GM19438 (cell line): ENCODE measurements around the gene HIP1R.
"Not testable (repeated sequence)": the region's sequence is repeated elsewhere in the genome, so short reads cannot be mapped to it uniquely, and the experiment has no call there.

Experiments used
- ATAC-seq: cut with Tn5 transposase; IDR thresholded peaks from one replicate; pipeline ENCODE4 v1.9.1; 2021; ENCODE audit warnings: low read depth; ENCODE audit not compliant: unreplicated experiment

HIP1R gene

DNA sequence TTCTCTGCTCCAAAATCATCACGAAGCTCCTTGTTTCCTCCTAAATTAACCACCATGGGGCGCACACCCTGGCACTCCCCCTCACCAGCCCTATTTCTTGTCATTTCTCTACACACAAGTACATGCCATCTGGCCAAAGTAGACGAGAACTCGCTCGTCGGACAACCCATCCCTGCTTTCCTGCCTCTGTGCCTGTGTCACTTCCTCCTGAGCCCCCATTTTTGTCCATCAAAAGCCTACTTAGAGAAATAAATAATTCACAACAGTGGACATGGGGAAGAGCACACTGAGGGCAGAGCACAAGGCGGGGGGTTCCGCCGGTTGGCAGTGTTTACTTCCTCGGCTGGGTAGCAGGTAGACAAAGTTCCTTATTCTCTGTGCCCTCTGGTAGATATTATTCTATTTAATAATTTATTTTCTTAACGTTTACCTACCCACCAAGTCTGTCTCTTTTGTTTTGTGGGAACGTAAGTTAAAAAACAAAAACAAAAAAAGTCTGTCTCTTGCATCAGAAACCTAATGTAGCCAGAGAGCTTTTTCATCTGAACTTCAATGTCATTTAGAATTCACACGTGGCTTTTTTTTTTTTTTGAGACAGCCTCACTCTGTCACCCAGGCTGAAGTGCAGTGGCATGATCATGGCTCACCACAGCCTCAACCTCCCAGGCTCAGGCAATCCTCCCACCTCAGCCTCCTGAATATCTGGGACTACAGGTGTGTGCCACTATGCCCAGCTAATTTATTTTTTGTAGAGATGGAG, 54.7 kb downstream of the HIP1R start:
- no peak for ATAC-seq

- no peak for ATAC-seq
Measured at GRCh38 chr12:122891661-122892525, 56.6 kb downstream of the HIP1R start.

DNA sequence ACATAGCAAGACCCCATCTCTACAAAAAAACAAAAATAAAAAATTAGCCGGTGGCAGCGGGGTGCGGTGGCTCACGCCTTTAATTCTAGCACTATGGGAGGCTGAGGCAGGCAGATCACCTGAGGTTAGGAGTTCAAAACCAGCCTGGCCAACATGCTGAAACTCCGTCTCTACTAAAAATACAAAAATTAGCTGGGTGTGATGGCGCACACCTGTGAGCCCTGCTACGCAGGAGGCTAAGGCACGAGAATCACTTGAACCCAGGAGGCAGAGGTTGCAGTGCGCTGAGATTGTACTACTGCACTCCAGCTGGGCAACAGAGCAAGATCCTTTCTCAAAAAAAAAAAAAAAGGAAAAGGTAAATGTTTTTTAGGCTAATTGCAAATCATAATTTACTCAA, 57.5 kb downstream of the HIP1R start:
- not testable (repeated sequence) for ATAC-seq

DNA sequence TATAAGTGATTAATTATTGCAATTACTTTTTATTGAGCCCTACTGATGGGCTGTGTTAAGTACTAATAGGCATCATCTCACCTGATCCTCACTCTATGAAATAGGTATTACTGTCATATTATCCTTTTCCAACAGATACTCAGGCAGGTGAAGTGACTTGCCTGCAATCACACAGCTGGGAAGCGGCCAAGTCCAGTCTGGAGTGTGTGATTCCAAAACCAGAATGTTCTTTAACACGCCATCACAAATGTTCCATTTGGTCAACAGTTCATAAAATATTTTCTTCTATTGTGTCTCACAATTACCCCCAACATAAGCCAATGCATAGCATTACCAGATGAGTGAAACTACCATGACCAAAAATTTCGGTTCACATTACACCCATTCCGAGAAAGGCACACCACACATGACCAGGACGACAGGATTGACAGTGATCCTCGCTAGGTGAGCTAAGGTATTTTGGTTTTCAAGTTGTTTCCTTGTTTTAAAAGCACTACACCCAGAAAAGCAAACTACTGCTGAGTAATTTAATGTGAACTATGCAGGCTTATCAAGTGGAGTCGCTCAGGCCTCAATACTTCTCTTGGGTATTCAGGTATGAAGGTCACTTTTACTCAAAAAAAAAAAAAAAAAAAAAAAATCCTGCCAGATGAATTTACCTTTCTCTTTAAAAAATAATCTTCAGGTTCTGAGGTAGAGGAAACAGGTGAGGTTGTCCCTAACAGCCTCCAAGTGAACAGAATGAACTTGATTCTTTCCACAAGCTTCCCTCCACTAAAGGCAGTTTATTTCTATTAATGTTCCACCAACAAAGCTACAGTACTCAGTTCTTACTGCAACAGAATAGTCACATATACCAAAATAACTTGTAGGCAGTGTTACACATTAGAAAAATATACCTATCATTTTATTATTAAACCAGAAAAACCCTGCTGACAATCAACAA, 58.2 kb downstream of the HIP1R start:
- no peak for ATAC-seq

GRCh38 chr12:122894193-122895121, 59.2 kb downstream of the HIP1R start:
- no peak for ATAC-seq

DNA sequence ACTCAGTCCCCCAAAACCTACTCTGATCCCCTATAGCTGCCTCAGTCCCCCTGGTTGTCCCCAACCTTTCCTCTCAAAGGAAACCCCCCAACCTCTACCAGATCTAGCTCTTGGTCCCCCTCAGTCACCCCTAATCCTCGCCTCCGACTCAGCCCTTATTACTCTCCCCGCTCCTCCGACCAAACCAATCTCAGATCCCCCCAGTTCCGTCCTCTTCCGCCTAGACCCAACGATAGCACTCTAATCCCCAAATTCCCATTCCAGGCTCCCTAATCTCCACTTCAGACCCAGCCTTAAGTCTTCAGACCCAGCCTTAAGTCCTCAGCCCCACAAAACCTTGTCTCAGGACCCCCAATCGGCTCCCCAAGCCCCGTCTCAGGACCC, 60.1 kb downstream of the HIP1R start:
- no peak for ATAC-seq

GRCh38 chr12:122895704-122896636, 60.7 kb downstream of the HIP1R start, which contains the start of gene VPS37B:
VPS37B (minus strand) TSS chr12:122896124; CDS start chr12:122896062, 62 bp downstream.
- ATAC-seq: no peak

- no peak for ATAC-seq
Measured at GRCh38 chr12:122896662-122897061, 61.4 kb downstream of the HIP1R start.

DNA sequence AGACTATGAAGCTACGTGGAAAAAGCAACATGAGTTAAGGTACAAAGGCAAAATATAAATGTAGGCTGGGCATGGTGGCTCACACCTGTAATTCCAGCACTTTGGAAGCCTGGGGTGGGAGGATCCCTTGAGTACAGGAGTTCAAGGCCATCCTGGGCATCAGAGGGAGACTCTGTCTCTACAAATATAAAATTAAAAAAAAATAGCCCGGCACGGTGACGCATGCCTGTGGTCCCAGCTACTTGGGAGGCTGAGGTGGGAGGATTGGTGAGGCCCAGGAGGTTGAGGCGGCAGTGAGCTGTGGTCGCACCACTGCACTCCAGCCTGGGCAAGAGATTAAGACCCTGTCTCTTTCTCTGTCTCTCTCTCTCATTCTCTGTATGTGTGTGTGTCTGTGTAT, 64.6 kb downstream of the HIP1R start:
- ATAC-seq: no peak

GRCh38 chr12:122902854-122903692, 67.8 kb downstream of the HIP1R start:
- ATAC-seq: no peak

DNA sequence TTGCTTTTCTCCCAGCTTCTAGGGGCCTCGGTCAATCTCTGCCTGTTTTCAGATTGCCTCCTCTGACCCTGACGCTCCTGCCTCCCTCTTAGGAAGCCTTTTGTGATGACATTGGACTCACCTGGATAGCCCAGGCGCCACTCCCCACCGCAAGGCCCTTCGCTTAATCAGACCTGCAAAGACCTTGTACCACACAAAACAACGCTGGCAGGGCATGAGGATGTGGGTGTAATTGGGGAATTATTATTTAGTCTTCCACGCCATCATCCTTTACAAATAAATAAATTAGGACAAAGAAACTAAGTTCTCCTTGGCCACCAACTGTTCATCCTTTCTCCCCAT, 68.4 kb downstream of the HIP1R start:
- no peak for ATAC-seq

- ATAC-seq: not testable (repeated sequence)
Measured at GRCh38 chr12:122905258-122905657, 70.0 kb downstream of the HIP1R start.

- ATAC-seq: no peak
Measured at GRCh38 chr12:122908915-122909314, 73.7 kb downstream of the HIP1R start.

DNA sequence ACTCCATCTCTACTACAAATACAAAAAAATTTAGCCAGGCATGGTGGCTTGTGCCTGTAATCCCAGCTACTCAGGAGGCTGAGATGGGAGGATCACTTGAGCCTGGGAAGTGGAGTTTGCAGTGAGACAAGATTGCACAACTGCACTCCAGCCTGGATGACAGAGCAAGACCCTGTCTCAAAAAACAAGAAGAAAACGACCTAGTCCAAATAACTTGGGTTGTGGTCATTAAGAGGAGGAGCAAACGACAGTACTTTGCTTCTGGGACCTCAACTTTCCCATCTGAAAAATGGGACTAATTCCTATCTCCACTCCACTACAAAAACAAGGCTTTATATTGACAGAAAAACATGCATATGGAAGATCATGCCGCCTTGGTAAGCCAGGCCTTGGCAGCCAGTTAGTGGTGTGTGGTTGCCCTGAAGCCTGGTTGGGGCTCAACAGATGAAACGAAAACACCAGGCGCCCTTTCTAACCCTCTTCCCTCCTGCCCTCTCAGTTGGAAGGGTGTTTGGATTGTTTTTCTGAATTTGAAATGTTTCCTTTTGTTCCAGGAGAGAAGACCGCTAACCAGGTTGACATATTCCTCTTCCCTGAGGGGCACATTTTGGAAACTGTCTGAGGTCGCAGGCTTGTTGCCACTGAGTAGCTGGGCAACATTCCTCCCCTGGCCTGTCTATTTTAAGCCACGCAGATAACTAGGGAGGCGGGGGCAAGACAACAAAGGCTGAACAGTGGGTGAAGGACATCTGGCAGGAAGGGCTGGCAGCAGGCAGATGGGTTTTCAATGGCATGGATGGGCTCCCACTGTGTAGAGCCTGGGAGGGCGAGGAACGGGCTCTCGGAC, 74.4 kb downstream of the HIP1R start:
- no peak for ATAC-seq
